ES-I3 (cell line): ENCODE data around the gene ASCC2.

Source experiments
- H3K36me3 ChIP-seq: 2 replicates; pipeline ENCODE4 v1.6.1; 2013; ENCODE audit warnings: mild to moderate bottlenecking, low read length, control low read depth, moderate library complexity; ENCODE audit not compliant: insufficient read depth
- H3K4me1 ChIP-seq: 2 replicates; pipeline ENCODE4 v1.6.1; 2013; ENCODE audit warnings: mild to moderate bottlenecking, control low read depth, low read length; ENCODE audit not compliant: insufficient read depth
- H3K9ac ChIP-seq: 2 replicates; pipeline ENCODE4 v1.6.1; 2013; ENCODE audit warnings: low read depth, mild to moderate bottlenecking, low read length, moderate library complexity
- H3K9me3 ChIP-seq: 2 replicates; pipeline ENCODE4 v1.6.1; 2013; ENCODE audit warnings: mild to moderate bottlenecking, low read length, moderate library complexity; ENCODE audit not compliant: control insufficient read depth, insufficient read depth

The ASCC2 gene

DNA sequence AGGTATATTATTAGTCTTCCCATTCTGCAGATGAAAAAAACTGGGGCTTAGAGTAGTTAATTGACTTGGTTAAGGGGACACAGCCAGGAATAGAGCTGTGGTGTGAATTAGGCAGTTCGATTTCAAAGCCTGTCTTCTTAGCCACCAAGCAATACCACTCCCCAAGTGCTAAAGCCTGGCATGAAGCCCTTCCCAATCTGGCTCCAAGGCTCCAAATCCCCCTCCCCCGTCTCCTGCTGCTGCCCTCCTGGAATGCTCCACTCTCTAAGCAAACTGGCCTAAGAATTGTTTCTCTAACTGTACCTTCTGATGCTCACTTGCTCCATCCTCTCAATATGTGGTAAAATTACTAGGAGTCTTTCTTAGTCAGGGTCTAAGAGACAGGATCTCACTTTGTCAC lies 18.6 kb downstream of the ASCC2 start:
- Histone ChIP-seq H3K9ac (no peak overlapping the region), H3K4me1 (no peaks in the 10 kb centered on the region), H3K36me3 (peaks cover 16% of the 10 kb centered on the region), H3K9me3 (no peaks in the 10 kb centered on the region)

DNA sequence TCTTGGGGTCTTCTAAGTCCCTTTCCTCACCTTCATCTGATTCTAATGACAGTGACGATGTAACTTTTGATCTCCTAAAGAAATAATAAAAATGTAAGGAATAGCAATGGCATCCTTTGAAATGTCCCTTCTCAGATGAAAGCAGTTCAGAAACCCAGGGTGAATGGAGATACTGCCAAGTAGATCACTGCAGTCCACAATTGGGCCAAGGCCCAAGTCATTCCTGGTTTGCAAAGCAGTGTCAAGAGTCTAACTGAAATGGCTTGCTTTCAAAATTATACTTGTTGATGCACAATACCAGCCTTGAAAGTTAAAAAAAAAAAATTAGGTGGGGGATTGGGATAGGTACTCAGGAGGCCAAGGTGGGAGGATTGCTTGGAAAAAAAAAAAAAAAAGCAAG lies 20.4 kb downstream of the ASCC2 start:
- Histone ChIP-seq H3K36me3 (peaks cover 16% of the 10 kb centered on the region), H3K9me3 (no peaks in the 10 kb centered on the region), H3K9ac (no peak overlapping the region), H3K4me1 (no peaks in the 10 kb centered on the region)

DNA sequence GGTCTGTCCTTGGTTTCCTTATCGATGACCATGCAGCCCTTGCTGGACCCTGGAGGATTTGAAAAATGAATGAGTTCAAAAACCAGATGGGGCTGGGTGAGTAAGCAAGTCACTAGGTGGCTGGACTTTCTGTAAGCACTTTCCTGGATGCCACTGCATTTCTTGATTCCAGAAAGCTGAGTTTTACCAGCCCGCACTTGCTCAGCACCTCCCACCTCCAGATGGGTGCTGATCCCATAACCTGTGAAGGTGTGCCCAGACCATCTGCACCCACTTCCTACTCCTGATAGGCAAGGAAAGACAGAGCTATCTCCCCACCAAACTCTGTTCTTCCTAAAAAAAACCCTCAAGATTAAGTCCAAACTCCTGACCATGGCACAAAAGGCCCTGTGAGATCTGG lies 21.1 kb downstream of the ASCC2 start:
- Histone ChIP-seq H3K9me3 (no peaks in the 10 kb centered on the region), H3K9ac (no peak overlapping the region), H3K4me1 (no peaks in the 10 kb centered on the region), H3K36me3 (peaks cover 18% of the 10 kb centered on the region)

DNA sequence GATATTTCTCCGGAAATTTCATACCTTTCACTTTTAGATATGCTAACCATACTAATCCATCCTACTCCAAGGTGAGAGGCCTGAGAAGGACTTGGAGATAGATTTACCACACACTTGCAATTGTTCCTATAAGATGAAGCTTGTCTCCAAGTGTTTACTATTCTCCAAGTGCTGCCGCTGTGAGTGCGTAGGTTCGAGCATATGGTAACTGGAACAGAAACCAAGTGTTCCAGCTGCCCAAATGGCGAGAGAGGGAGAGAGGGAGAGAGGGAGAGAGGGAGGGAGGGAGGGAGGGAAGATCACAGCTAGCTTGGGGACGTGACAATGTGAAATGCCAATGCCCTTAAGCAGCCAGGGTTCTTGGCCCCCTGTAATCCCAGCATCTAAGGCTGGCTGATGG lies 21.5 kb downstream of the ASCC2 start:
- Histone ChIP-seq H3K36me3 (peaks cover 19% of the 10 kb centered on the region), H3K9me3 (no peaks in the 10 kb centered on the region), H3K4me1 (no peaks in the 10 kb centered on the region), H3K9ac (no peak overlapping the region)

DNA sequence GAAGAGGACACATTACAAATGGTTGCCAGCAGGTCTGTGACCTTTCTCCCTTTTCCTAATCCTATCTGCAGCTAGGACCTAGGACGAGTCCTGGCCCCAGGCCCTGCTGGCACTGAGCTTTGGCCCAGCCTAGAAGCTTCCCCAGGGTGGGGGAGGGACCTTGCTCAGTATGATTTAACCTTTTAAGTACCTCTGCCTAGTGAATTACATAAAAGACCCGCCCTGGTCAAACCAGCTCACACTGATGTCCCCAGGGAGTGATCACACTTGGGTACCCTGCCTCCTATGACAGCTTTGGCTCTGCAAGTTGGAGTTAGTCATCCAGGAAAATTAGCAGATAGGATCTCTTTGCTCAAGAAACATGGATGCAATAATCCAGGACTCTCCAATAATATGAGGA lies 21.9 kb downstream of the ASCC2 start:
- H3K4me1 ChIP-seq: no peaks in the 10 kb centered on the region
- no peak overlapping the region for H3K9ac ChIP-seq
- peaks cover 21% of the 10 kb centered on the region for H3K36me3 ChIP-seq

DNA sequence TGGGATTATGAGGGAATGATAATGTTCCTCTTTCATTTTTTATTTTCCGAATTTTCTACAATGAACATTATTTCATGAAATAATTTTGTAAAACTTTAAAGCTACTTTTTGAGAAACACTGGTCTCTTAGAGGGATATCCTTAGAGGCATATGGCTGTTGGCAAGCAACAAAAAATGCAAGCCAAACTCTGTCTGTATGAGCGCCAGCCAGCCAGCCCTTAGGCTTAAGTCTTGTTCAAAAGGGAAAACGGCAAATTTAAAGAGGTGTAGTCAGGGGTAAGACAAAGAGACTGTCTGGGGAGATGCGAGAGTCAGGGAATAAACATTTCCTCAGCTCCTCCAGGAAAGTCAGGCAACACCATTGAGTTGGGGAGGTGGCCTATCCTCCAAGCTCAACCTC lies 22.5 kb downstream of the ASCC2 start:
- Histone ChIP-seq H3K9ac (no peak overlapping the region), H3K36me3 (peaks cover 21% of the 10 kb centered on the region), H3K4me1 (no peaks in the 10 kb centered on the region), H3K9me3 (no peaks in the 10 kb centered on the region)

More for the DNA sequence above, 21.9 kb downstream of the ASCC2 start:
- no peaks in the 10 kb centered on the region for H3K9me3 ChIP-seq

DNA sequence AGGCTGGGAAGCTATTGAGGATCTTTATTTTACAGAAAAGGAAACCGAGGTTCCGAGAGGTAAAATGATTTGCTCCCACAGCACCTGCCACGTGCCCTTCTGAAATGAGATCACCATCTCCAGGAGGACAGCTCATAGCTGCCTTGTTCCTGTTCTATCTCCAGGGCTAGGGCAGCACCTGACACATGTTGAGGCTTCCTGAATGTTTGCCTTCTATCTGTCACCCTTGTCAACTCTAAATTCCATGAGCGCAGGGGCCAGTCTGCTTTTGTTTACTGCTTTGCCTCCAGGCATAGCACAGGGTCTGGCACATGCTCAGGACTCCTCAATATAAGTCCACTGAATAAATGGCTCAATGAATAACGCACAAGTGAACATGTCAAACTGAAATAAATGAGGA lies 24.1 kb downstream of the ASCC2 start:
- Histone ChIP-seq H3K4me1 (no peaks in the 10 kb centered on the region), H3K9me3 (no peaks in the 10 kb centered on the region), H3K36me3 (peaks cover 21% of the 10 kb centered on the region), H3K9ac (no peak overlapping the region)

GRCh38 chr22:29813563-29813962 lies 24.5 kb downstream of the ASCC2 start:
- peaks cover 21% of the 10 kb centered on the region for H3K36me3 ChIP-seq
- no peaks in the 10 kb centered on the region for H3K4me1 ChIP-seq
- H3K9ac ChIP-seq: no peak overlapping the region
- H3K9me3 ChIP-seq: no peaks in the 10 kb centered on the region

DNA sequence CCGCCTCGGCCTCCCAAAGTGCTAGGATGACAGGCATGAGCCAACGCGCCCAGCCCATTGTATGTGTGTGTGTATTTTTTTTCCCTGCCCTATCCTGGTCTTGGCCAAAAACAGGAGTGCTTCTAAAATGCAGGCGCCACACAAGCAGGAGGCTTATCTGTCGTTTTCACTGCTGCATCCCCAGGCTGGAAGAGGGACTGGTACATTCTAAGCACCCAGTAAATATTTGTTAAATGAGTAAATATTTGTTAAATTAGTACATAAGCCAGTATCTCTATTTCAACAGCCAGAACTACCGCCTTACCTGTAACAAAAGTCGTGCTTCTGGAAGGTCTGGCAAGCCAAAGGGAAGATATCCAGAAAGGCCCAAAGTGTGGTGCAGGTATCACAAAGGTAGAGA lies 24.9 kb downstream of the ASCC2 start:
- H3K36me3 ChIP-seq: peaks cover 21% of the 10 kb centered on the region
- H3K9me3 ChIP-seq: no peaks in the 10 kb centered on the region
- H3K9ac ChIP-seq: no peak overlapping the region
- H3K4me1 ChIP-seq: no peaks in the 10 kb centered on the region

GRCh38 chr22:29811377-29811776 lies 26.7 kb downstream of the ASCC2 start:
- no peaks in the 10 kb centered on the region for H3K4me1 ChIP-seq
- peaks cover 16% of the 10 kb centered on the region for H3K36me3 ChIP-seq
- no peak overlapping the region for H3K9ac ChIP-seq
- H3K9me3 ChIP-seq: no peaks in the 10 kb centered on the region

DNA sequence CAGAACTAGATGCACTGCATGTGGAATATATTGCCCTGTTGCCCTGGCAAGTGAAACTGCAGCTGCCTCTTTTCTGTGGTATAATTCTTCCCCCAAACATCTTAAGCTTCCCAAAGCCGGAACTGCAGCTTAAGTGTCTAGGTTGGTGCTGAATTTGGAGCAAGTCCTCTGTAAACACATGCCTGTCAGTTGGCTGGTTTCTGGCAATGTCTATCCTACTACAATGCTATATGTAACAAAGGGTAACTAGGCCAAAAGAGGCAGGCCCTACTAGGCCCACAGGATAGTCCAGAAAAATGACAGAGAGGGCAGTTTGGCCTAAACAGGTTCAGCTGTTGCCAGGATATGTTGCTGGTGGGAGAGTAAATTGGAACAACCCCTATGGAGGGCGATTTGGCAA lies 27.9 kb downstream of the ASCC2 start:
- no peak overlapping the region for H3K9ac ChIP-seq
- peaks cover 23% of the 10 kb centered on the region for H3K36me3 ChIP-seq
- no peaks in the 10 kb centered on the region for H3K9me3 ChIP-seq
- no peaks in the 10 kb centered on the region for H3K4me1 ChIP-seq

DNA sequence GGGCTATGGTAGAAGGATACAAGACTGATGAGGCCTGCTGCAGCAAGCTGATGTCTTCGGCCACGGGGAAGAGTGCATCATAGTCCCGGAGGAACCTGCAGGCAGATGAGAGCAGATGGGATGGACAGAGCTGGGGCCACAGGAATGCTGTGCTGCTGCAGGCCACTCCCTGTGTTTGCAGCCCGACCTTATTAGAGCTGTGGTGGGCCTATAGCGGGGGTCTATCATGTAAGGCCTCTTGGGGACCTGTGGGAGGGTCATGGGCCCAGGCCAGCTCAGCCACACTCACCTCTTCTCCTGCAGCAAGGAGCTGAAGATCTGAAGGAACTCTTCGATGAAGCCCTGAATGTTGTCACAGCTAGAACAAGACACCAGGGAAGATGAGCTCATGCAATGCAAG lies 31.9 kb downstream of the ASCC2 start:
- Histone ChIP-seq H3K4me1 (peaks cover 2% of the 10 kb centered on the region; the same call in 1 of the 2 replicates), H3K36me3 (peaks cover 12% of the 10 kb centered on the region), H3K9me3 (no peaks in the 10 kb centered on the region), H3K9ac (no peak overlapping the region)

DNA sequence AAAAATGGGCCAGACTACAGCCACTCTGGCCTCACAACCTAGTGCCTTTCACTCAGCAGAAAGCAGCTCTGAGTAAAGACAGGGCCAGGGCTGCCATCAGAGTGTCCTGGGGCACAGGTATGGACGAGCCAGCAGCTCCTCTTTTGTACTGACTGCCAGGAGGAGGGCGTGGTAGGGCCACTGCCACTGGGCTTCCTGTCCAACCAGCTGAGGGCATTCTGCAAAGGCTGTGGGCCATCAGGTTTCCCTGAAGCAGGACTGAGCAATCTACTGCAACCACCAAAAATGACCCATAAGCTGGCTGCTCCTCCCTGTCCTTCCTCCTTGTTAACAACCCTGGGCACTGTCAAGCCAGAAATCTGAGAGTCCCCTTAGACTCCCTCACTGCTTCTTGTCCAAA lies 33.1 kb downstream of the ASCC2 start:
- no peaks in the 10 kb centered on the region for H3K9me3 ChIP-seq
- H3K36me3 ChIP-seq: peaks cover 19% of the 10 kb centered on the region
- peaks cover 3% of the 10 kb centered on the region; the same call in 1 of the 2 replicates for H3K4me1 ChIP-seq
- no peak overlapping the region for H3K9ac ChIP-seq

GRCh38 chr22:29803190-29803589 lies 34.9 kb downstream of the ASCC2 start:
- no peaks in the 10 kb centered on the region for H3K9me3 ChIP-seq
- H3K36me3 ChIP-seq: peaks cover 24% of the 10 kb centered on the region
- no peak overlapping the region for H3K9ac ChIP-seq
- peaks cover 3% of the 10 kb centered on the region; the same call in 1 of the 2 replicates for H3K4me1 ChIP-seq

GRCh38 chr22:29801796-29802195 lies 36.3 kb downstream of the ASCC2 start:
- Histone ChIP-seq H3K9me3 (no peaks in the 10 kb centered on the region), H3K9ac (no peak overlapping the region), H3K36me3 (peaks cover 24% of the 10 kb centered on the region), H3K4me1 (peaks cover 3% of the 10 kb centered on the region; the same call in 1 of the 2 replicates)

DNA sequence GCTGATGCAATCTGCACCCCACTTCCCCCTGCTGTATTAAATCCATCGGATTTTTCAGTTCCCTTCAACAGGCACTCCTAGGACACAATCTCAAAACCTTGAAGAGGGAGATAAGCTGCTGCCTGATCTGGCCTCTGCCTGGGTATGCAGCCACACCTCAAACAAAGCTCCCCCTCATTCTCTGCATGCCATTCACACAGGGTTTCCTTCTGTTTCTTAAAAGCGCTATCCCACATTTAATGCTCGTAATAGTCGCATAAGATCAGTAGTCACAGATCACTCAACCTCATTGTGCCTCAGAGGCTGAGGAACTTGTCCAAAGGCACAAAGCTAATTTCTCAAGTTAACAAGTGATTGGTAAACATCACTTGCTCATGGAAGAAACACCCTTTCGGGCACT lies 36.9 kb downstream of the ASCC2 start:
- H3K9me3 ChIP-seq: no peaks in the 10 kb centered on the region
- H3K4me1 ChIP-seq: peaks cover 3% of the 10 kb centered on the region; the same call in 1 of the 2 replicates
- no peak overlapping the region for H3K9ac ChIP-seq
- H3K36me3 ChIP-seq: peaks cover 22% of the 10 kb centered on the region
